Measurements from ENCODE around the gene C2CD5. TPM values are rescaled to one million over a fixed set of nuclear protein-coding genes. Genes with fewer than 3 reads are reported as not detected.

Gene C2CD5
- total RNA-seq, 1 donor from 2014 or later: 17.3 TPM

GRCh38 chr12:22473212-22473611, 71.1 kb downstream of the C2CD5 start:
- no peak for TF ChIP-seq CTCF (IDR thresholded peaks at IDR 0.05)
- no peak for DNase-seq (ENCODE audit: low spot score)
- Mint-ChIP-seq H3K4me1 (ENCODE audit: low read depth) (peaks cover 38% of the 10 kb centered on the region), H3K27ac (ENCODE audit: unreplicated experiment) (peak overlapping the region; percentile 1), H3K36me3 (ENCODE audit: low read depth) (peaks cover 15% of the 10 kb centered on the region), H3K27me3 (ENCODE audit: low read depth) (no peaks in the 10 kb centered on the region), H3K9me3 (ENCODE audit: low read depth) (no peaks in the 10 kb centered on the region), H3K4me3 (ENCODE audit: unreplicated experiment) (no peak overlapping the region)

- Mint-ChIP-seq H3K4me1 (ENCODE audit: low read depth) (peaks cover 7% of the 10 kb centered on the region), H3K36me3 (ENCODE audit: low read depth) (peaks cover 11% of the 10 kb centered on the region), H3K27ac (ENCODE audit: unreplicated experiment) (peak overlapping the region; percentile 76), H3K9me3 (ENCODE audit: low read depth) (no peaks in the 10 kb centered on the region), H3K4me3 (ENCODE audit: unreplicated experiment) (no peak overlapping the region), H3K27me3 (ENCODE audit: low read depth) (no peaks in the 10 kb centered on the region)
- DNase-seq (ENCODE audit: low spot score): no peak
- TF ChIP-seq CTCF (IDR thresholded peaks at IDR 0.05): no peak
Measured at GRCh38 chr12:22467190-22467589, 77.2 kb downstream of the C2CD5 start.

- no peak overlapping the region for H3K4me3 Mint-ChIP-seq (ENCODE audit: unreplicated experiment)
- H3K9me3 Mint-ChIP-seq (ENCODE audit: low read depth): no peaks in the 10 kb centered on the region
- no peak overlapping the region for H3K27ac Mint-ChIP-seq (ENCODE audit: unreplicated experiment)
- no peaks in the 10 kb centered on the region for H3K27me3 Mint-ChIP-seq (ENCODE audit: low read depth)
- peaks cover 5% of the 10 kb centered on the region for H3K36me3 Mint-ChIP-seq (ENCODE audit: low read depth)
- no peak for TF ChIP-seq CTCF (IDR thresholded peaks at IDR 0.05)
- H3K4me1 Mint-ChIP-seq (ENCODE audit: low read depth): peaks cover 7% of the 10 kb centered on the region
- no peak for DNase-seq (ENCODE audit: low spot score)
Measured at GRCh38 chr12:22463306-22463705, 81.0 kb downstream of the C2CD5 start.

GRCh38 chr12:22461786-22462185, 82.6 kb downstream of the C2CD5 start:
- H3K27me3 Mint-ChIP-seq (ENCODE audit: low read depth): no peaks in the 10 kb centered on the region
- DNase-seq (ENCODE audit: low spot score): no peak
- H3K27ac Mint-ChIP-seq (ENCODE audit: unreplicated experiment): no peak overlapping the region
- no peaks in the 10 kb centered on the region for H3K9me3 Mint-ChIP-seq (ENCODE audit: low read depth)
- TF ChIP-seq CTCF (IDR thresholded peaks at IDR 0.05): no peak
- peaks cover 3% of the 10 kb centered on the region for H3K4me1 Mint-ChIP-seq (ENCODE audit: low read depth)
- H3K36me3 Mint-ChIP-seq (ENCODE audit: low read depth): peaks cover 5% of the 10 kb centered on the region
- H3K4me3 Mint-ChIP-seq (ENCODE audit: unreplicated experiment): no peak overlapping the region

- peaks cover 3% of the 10 kb centered on the region for H3K4me1 Mint-ChIP-seq (ENCODE audit: low read depth)
- H3K27ac Mint-ChIP-seq (ENCODE audit: unreplicated experiment): no peak overlapping the region
- TF ChIP-seq CTCF (IDR thresholded peaks at IDR 0.05): peak; percentile 86
- H3K36me3 Mint-ChIP-seq (ENCODE audit: low read depth): peaks cover 3% of the 10 kb centered on the region
- no peaks in the 10 kb centered on the region for H3K9me3 Mint-ChIP-seq (ENCODE audit: low read depth)
- no peak overlapping the region for H3K4me3 Mint-ChIP-seq (ENCODE audit: unreplicated experiment)
- no peak for DNase-seq (ENCODE audit: low spot score)
- no peaks in the 10 kb centered on the region for H3K27me3 Mint-ChIP-seq (ENCODE audit: low read depth)
Measured at GRCh38 chr12:22459838-22460490, 84.4 kb downstream of the C2CD5 start.

Measured in chondrocyte (in vitro differentiated cells).